Measurements from ENCODE around the gene LHFPL2.

The LHFPL2 gene

DNA sequence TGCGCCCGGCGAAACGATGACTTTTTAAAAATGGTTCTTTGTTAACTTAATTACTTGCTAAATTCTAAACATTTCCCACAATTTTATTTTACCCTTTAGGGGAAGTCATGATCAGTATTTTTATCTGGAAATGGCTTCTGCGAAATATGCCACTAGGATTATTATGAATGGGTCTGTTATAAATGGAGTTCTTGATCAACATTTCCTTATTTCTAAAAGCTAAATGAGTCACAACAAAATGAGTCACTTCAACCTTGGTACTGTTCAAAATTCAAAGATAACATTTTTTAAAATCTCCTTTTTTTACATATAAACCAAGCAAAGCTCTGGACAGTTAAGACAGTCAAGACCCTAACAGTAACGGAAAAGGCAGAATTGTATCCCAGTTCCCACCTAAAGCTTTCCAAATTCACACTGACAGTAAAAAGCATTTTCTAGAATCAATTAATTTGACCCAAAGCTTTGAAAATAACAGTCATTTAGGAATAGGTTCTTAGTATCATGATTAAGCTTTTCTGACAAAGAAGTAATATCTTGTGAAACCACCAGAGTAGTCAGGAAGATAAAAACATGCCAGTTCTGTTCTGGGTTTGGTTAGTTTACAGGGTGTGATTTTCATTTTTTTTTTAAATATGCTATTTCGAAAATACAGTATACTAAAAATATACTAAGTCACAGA lies 81.7 kb downstream of the LHFPL2 start:
- H3K4me3 ChIP-seq (ENCODE audit: low read depth, low read length), result no peak overlapping the region
- TF ChIP-seq, protein P1, sequence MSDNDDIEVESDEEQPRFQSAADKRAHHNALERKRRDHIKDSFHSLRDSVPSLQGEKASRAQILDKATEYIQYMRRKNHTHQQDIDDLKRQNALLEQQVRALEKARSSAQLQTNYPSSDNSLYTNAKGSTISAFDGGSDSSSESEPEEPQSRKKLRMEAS (IDR thresholded peaks at IDR 0.05; ENCODE audit: low read depth, low read length), result no peak
- no peak for TF ChIP-seq MYC (IDR thresholded peaks at IDR 0.05; ENCODE audit: low read depth, low read length)
- TF ChIP-seq, protein P2, sequence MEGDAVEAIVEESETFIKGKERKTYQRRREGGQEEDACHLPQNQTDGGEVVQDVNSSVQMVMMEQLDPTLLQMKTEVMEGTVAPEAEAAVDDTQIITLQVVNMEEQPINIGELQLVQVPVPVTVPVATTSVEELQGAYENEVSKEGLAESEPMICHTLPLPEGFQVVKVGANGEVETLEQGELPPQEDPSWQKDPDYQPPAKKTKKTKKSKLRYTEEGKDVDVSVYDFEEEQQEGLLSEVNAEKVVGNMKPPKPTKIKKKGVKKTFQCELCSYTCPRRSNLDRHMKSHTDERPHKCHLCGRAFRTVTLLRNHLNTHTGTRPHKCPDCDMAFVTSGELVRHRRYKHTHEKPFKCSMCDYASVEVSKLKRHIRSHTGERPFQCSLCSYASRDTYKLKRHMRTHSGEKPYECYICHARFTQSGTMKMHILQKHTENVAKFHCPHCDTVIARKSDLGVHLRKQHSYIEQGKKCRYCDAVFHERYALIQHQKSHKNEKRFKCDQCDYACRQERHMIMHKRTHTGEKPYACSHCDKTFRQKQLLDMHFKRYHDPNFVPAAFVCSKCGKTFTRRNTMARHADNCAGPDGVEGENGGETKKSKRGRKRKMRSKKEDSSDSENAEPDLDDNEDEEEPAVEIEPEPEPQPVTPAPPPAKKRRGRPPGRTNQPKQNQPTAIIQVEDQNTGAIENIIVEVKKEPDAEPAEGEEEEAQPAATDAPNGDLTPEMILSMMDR (IDR thresholded peaks at IDR 0.05; ENCODE audit: low read depth, low read length), result no peak
- no peak for TF ChIP-seq POLR2A (IDR thresholded peaks at IDR 0.05; ENCODE audit: extremely low read depth, insufficient read length)
- DNase-seq (ENCODE audit: low read depth), result no peak

DNA sequence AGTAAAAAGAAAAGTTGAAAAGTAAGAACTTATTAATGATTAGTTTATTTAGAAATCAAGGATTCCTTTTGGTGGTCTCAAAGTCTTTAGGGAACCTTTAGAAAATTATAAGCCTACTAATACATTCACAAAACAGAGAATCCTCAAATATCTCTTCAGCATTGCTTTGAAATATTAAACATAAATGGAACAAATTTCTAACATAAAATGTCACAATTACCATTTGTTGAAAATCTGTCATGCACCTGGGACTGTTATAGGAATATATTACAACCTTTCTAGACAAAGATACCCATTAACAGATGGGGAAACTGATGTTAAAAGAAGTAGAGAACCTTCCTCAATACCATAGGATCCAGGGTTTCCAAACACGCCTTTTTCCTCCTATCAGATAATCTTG lies 83.2 kb downstream of the LHFPL2 start:
- no peak for DNase-seq (ENCODE audit: low read depth)

DNA sequence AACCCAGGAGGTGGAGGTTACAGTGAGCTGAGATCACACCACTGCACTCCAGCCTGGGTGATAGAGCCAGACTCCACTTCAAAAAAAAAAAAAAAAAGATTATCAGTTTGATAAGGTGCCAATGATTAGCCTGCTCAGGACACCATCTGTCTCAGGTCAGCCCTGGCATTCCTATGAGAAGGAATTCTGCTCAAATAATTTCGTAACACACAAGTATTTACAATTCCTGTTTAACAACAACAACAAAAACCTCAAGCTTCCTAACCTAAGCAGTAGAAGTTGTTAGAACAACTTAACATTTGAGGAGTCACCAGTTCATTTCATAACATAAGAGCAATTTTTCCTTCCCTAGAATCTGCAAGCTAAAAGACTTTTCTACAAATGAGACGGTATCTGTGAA lies 85.0 kb downstream of the LHFPL2 start:
- DNase-seq (ENCODE audit: low read depth), result no peak
- TF ChIP-seq, protein P1 (IDR thresholded peaks at IDR 0.05; ENCODE audit: low read depth, low read length), result no peak
- no peak for TF ChIP-seq MYC (IDR thresholded peaks at IDR 0.05; ENCODE audit: low read depth, low read length)
- TF ChIP-seq POLR2A (IDR thresholded peaks at IDR 0.05; ENCODE audit: extremely low read depth, insufficient read length), result no peak
- TF ChIP-seq, protein P2 (IDR thresholded peaks at IDR 0.05; ENCODE audit: low read depth, low read length), result no peak
- no peak overlapping the region for H3K4me3 ChIP-seq (ENCODE audit: low read depth, low read length)

More for the DNA sequence above, 83.2 kb downstream of the LHFPL2 start:
- TF ChIP-seq, protein P1 (IDR thresholded peaks at IDR 0.05; ENCODE audit: low read depth, low read length), result no peak
- TF ChIP-seq, protein P2 (IDR thresholded peaks at IDR 0.05; ENCODE audit: low read depth, low read length), result no peak
- no peak for TF ChIP-seq POLR2A (IDR thresholded peaks at IDR 0.05; ENCODE audit: extremely low read depth, insufficient read length)
- TF ChIP-seq MYC (IDR thresholded peaks at IDR 0.05; ENCODE audit: low read depth, low read length), result no peak
- H3K4me3 ChIP-seq (ENCODE audit: low read depth, low read length), result no peak overlapping the region

DNA sequence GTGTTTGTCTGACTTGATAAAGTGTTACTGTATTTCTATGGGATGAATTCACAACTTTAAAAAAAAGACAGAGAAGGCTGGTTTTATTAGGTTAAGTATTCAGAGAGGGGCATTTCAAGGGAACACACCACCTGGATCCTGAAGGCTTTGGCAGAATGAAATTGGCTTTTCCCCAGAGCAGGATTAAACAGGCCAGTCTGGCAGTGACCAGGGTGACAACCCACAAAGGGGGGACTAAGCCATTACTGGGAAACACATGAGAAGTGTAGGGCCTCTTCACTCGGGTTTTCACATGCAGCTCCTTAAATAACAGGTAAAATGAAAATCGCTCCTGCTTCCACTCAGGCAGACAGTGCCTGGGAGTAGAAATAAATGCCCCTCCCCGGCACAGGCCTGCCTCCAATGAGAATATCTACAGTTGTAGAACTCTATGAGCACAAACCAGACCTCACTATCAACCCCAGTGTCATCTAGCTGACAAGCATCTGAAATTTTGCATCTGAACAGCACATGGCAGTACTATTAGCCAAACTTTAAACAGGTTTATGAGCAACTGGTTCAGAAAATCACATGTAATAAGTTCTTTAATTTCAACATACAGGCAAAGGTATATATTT lies 85.8 kb downstream of the LHFPL2 start:
- H3K4me3 ChIP-seq (ENCODE audit: low read depth, low read length), result no peak overlapping the region
- TF ChIP-seq MYC (IDR thresholded peaks at IDR 0.05; ENCODE audit: low read depth, low read length) (no peak), POLR2A (IDR thresholded peaks at IDR 0.05; ENCODE audit: extremely low read depth, insufficient read length) (no peak)
- TF ChIP-seq, protein P2 (IDR thresholded peaks at IDR 0.05; ENCODE audit: low read depth, low read length), result no peak
- TF ChIP-seq, protein P1 (IDR thresholded peaks at IDR 0.05; ENCODE audit: low read depth, low read length), result no peak
- no peak for DNase-seq (ENCODE audit: low read depth)

DNA sequence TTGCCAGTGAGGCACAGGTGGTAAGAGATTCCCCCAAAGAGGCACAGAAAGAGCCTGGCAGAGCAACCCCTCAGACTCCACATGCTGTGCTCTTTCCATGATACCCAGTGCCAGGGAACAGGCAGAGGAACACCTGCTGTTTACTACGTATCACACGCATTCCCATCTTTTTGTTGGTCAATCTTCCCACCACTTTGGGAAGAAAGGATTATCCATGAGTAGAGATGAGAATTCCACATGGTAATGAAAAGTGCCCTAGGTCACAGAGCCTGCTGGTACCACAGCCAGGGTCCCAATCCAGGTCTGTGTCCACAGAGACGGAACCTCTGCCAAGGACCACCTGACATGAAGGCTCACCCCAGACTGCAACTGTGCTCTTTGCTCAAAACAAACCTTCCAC lies 86.6 kb downstream of the LHFPL2 start:
- no peak for DNase-seq (ENCODE audit: low read depth)
- TF ChIP-seq, protein P2 (IDR thresholded peaks at IDR 0.05; ENCODE audit: low read depth, low read length), result no peak
- TF ChIP-seq, protein P1 (IDR thresholded peaks at IDR 0.05; ENCODE audit: low read depth, low read length), result no peak
- H3K4me3 ChIP-seq (ENCODE audit: low read depth, low read length), result no peak overlapping the region
